IPS-11a (cell line): ENCODE measurements around the gene DOK3.
A peak's percentile ranks its signal among the peaks of the same experiment; 100 is the strongest.
"Not testable (repeated sequence)": the region's sequence is repeated elsewhere in the genome, so short reads cannot be mapped to it uniquely, and the experiment has no call there.

Experiments used
- H3K4me3 ChIP-seq: one replicate; pipeline ENCODE4 v1.5.1; 2013; ENCODE audit warnings: low read depth, low read length, control low read depth

The DOK3 gene

GRCh38 chr5:177498013-177498787 lies 11.4 kb downstream of the DOK3 start:
- peak overlapping the region; percentile 35 for H3K4me3 ChIP-seq

- H3K4me3 ChIP-seq: peak within 1 kb of the TSS; percentile 69
Measured at GRCh38 chr5:177497292-177498012, 12.2 kb downstream of the DOK3 start, which contains the start of gene PDLIM7. TSS of gene PDLIM7 (minus strand) at chr5:177497604. CDS start at chr5:177496512, 1,092 bp downstream.

GRCh38 chr5:177496727-177497291 lies 12.8 kb downstream of the DOK3 start:
- H3K4me3 ChIP-seq: peak overlapping the region; percentile 69

- peak overlapping the region; percentile 62 for H3K4me3 ChIP-seq
Measured at GRCh38 chr5:177496070-177496726, 13.4 kb downstream of the DOK3 start.

GRCh38 chr5:177495243-177496060 lies 14.2 kb downstream of the DOK3 start:
- no peak overlapping the region for H3K4me3 ChIP-seq

GRCh38 chr5:177494346-177495195 lies 15.1 kb downstream of the DOK3 start:
- H3K4me3 ChIP-seq: no peak overlapping the region

- no peak overlapping the region for H3K4me3 ChIP-seq
Measured at GRCh38 chr5:177493795-177494345, 15.8 kb downstream of the DOK3 start.

GRCh38 chr5:177492841-177493240 lies 16.8 kb downstream of the DOK3 start:
- H3K4me3 ChIP-seq: no peak overlapping the region

- no peak overlapping the region for H3K4me3 ChIP-seq
Measured at GRCh38 chr5:177491983-177492746, 17.5 kb downstream of the DOK3 start.

- no peak overlapping the region for H3K4me3 ChIP-seq
Measured at GRCh38 chr5:177491429-177491945, 18.1 kb downstream of the DOK3 start.

GRCh38 chr5:177490992-177491391 lies 18.6 kb downstream of the DOK3 start:
- H3K4me3 ChIP-seq: no peak overlapping the region

GRCh38 chr5:177490311-177490991 lies 19.2 kb downstream of the DOK3 start:
- no peak overlapping the region for H3K4me3 ChIP-seq

GRCh38 chr5:177489119-177489716 lies 20.4 kb downstream of the DOK3 start:
- no peak overlapping the region for H3K4me3 ChIP-seq

- no peak overlapping the region for H3K4me3 ChIP-seq
Measured at GRCh38 chr5:177487975-177488374, 21.7 kb downstream of the DOK3 start.

GRCh38 chr5:177487144-177487543 lies 22.5 kb downstream of the DOK3 start:
- H3K4me3 ChIP-seq: no peak overlapping the region

- H3K4me3 ChIP-seq: no peak overlapping the region
Measured at GRCh38 chr5:177486256-177486655, 23.4 kb downstream of the DOK3 start.

GRCh38 chr5:177485753-177486152 lies 23.9 kb downstream of the DOK3 start:
- H3K4me3 ChIP-seq: not testable (repeated sequence)
